AML-193 (cell line): ENCODE results near the gene RAB24.
"Not testable (repeated sequence)": the region's sequence is repeated elsewhere in the genome, so short reads cannot be mapped to it uniquely, and the experiment has no call there.

ENCODE experiments used
- DNase-seq, 2 experiments: peaks; one replicate each; lab custom pipeline; 2025; lab: John Stamatoyannopoulos, UW

RAB24 gene

DNA sequence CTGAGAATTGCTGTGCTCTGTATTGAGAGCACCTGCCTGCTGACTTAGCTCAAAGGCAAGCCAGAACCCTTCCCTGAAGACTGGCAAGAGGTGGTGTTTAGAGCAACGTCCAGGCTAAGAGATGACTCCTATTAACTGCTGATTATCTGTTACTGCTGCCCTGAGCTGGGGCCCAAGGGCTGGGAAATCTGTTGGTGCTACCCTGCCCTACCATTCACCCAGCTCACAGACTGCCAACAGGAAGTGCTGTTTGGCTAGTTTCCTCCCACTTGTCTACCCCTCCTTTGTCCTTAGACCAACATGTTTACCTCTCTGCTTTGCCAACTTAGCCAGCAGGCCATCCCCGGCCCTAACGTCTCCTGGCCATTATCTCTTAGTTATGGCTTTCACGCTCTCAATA lies 6.9 kb downstream of the RAB24 start:
- DNase-seq = peak in 1 of 2 experiments; percentile 44

- peak in 1 of 2 experiments; percentile 26 for DNase-seq
Measured at GRCh38 chr5:177295924-177296323, 7.6 kb downstream of the RAB24 start.

GRCh38 chr5:177294632-177295031 lies 8.9 kb downstream of the RAB24 start:
- DNase-seq = no peak

- DNase-seq = no peak
Measured at GRCh38 chr5:177293819-177294581, 9.5 kb downstream of the RAB24 start.

GRCh38 chr5:177291735-177292134 lies 11.8 kb downstream of the RAB24 start:
- DNase-seq = no peak

DNA sequence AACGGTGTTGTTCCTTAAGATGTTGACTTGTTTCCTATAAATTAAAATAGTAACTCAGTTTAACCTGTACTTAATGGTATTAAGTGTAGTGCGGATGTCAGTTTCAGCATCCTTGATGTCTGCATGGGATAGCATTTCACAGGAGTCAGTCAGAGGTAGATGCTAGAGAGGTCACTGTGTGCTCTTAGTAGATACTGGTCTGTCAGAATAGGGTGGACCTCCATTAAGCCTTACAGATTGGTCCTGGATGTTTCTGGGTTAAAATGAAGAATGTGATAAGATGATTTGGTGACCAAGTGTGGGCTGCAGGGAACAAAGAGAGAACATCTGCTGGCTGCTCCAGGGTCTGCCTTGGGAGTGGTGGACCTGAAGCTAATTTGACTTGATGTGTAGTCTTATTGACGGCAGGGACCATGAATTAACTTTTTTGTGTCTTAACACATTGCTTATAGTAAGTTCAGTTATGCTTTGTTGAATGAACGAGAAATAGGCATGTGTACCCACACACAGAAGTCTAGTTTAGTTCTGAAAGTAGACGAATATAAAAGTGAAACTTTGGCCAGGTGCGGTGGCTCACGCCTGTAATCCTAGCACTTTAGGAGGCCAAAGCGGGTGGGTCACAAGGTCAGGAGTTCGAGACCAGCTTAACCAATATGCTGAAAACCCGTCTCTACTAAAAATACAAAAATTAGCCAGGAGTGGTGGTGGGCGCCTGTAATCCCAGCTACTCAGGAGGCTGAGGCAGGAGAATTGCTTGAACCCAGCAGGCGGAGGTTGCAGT lies 12.5 kb downstream of the RAB24 start:
- DNase-seq = no peak

DNA sequence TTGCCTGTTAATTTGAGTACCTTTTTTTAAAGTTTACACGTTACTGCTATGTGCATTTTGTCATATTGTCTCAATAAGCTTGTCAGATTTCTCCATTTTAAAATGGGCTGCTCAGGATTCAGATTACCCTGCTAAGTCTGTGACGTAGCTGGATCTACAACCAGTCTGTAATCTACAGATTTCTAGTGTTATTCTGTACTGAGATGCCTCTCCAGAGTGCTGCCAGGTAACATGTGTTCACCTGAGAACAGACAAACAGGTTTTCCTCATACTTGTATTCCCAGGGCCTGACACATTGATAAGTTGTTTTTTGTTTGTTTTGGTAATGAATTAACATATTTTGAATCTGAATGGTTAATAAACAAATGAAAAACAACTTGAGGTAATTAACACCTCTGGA lies 15.3 kb downstream of the RAB24 start:
- DNase-seq = no peak

DNA sequence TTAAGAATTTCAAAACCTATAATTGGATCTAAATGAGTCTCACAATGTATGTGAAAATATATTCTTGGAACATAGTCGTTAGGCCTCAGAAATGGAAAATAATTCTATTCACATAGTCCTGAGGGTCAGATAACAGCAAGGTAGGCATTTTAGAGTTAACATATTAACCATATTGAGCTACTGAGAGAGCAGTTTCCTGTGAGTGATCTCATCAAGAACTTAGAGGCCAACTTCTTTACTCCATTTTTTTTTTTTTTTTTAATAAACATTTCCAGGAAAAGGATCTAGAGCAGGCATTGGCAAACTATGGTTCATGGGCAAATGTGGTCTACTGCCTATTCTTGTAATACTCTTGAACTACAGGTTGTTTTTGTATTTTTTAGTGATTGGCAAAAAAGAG lies 26.6 kb downstream of the RAB24 start:
- DNase-seq = no peak

DNA sequence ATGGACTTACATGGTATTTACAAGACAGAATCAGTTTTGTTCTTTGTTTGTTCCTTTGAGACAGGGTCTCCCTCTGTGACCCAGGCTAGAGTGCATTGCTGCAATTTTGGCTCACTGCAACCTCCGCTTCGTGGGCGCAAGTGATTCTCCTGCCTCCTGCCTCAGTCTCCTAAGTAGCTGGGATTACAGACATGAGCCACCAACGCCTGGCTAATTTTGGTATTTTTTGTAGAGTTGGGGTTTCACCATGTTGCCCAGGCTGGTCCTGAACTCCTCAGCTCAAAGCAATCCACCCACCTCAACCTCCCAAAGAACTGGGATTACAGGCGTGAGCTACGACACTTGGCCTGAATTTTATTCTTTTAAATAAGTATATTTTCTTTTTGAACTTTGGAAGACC lies 27.6 kb downstream of the RAB24 start:
- DNase-seq = no peak

DNA sequence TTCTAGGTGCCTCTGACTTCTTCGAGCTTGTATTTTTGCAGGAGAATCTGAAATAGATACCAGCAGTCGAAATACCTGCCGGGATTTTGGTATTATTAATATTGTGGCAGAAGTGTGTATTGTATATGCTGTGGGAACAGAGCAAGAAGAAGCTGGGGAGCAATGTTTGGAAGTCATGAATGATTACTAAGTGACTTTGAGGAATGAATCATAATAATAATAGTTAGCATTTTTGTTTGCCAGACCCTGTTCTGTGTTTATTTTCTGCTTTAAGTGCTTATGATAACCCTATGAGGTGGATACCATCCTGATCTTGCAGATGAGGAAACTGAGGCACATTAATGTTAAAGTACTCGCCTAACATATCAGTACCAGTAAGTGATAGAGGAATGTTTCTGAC lies 32.4 kb downstream of the RAB24 start:
- no peak for DNase-seq

GRCh38 chr5:177270653-177271052 lies 32.9 kb downstream of the RAB24 start:
- no peak for DNase-seq

- no peak for DNase-seq
Measured at GRCh38 chr5:177269976-177270375, 33.5 kb downstream of the RAB24 start.

DNA sequence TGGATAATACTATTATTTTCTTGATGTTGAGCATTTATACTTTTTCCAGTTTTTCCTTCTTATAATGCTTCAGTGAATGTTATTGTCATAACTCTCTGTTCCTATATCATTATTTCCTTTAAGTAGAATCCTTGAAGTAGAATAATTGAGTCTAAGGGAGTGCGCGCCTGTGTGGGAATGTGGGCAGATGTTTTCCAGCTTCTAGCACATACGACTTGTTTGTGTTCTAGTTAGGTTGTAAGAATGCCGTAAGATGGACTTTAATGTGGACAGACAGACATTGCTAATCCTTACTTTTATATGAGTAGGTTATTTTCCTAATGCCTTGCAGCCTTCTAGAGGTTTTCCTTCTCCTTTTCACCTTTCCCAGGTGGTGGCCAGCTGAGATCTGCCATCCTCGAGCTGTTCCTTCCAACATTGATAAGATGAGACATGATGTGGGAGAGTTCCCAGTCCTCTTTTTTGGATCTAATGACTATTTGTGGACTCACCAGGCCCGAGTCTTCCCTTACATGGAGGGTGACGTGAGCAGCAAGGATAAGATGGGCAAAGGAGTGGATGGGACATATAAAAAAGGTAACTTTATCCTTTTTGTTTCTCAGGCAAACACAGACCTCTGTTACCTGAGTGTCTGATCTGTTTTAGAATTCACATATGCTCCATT lies 34.2 kb downstream of the RAB24 start:
- DNase-seq = no peak

- DNase-seq = no peak
Measured at GRCh38 chr5:177265395-177265794, 38.1 kb downstream of the RAB24 start.

GRCh38 chr5:177264178-177264577 lies 39.3 kb downstream of the RAB24 start:
- no peak for DNase-seq

GRCh38 chr5:177261510-177261909 lies 42.0 kb downstream of the RAB24 start:
- no peak for DNase-seq

- DNase-seq = no peak
Measured at GRCh38 chr5:177260961-177261360, 42.6 kb downstream of the RAB24 start.

GRCh38 chr5:177258711-177259110 lies 44.8 kb downstream of the RAB24 start:
- not testable (repeated sequence) for DNase-seq

GRCh38 chr5:177256296-177256695 lies 47.2 kb downstream of the RAB24 start:
- no peak for DNase-seq

DNA sequence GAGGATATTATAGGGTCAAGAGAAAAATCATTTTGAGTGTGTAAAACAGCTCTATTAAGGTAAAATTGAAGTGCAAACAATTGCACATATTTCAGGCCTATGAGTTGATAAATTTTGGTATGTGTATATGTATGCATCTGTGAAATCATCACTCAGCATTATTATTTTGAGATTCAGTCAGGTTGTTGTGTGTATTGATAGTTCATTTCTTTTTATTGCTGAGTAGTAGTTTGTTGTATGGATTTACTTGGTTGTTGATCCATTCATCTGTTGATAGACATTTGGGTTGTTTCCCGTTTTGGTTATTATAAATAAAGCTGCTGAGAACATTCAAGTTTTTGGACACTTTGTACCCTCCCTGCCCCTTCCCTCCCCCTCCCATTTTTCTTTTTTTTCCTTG lies 50.3 kb downstream of the RAB24 start:
- DNase-seq = no peak
